Measurements from ENCODE around the gene USF2. TPM values are rescaled to one million over a fixed set of nuclear protein-coding genes. Genes with fewer than 3 reads are reported as not detected.

USF2 gene
- total and polyA plus RNA-seq, 2 of the 4 experiments (the other 2 are of a cell fraction), result 21.3 to 65.6 TPM

DNA sequence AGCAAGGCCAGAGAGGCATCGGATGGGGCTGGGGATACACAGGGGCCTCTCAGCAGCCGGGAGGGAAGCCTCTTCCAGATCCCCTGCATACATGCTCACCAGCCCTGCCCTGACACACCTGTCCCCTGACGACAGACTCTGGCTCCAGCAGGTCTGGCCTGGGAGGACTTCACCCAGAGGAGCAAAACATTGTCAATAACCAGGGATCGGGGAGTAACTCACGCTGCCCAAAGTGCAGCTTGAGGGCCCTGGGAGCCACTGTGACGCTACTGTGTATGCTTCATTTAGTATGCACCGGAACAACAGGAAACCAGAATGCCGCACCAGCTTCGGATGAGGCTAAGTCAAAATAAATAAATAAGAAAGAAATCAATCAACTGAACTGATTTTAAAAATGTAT, 47.8 kb downstream of the USF2 start:
- H3K4me1 ChIP-seq (ENCODE audit: control insufficient read depth, insufficient read depth, low read length), result peaks cover 5% of the 10 kb centered on the region
- no peak overlapping the region for H3K4me2 ChIP-seq (ENCODE audit: low read depth, low read length)
- no peak overlapping the region for H4K5ac ChIP-seq (ENCODE audit: low read depth, low read length)
- dilution Hi-C loops (cut with HindIII; ENCODE audit: low sequenced_read_pairs, unreplicated experiment) (no loop called here), in situ Hi-C loops (cut with MboI; ENCODE audit: low sequenced_read_pairs) (no loop called here), intact Hi-C loops (cut with micrococcal nuclease) (no loop called here)
- CTCF ChIA-PET, result no interaction called here
- no CpG with 5 or more reads among the region's 9 CpGs for WGBS, 2 experiments (ENCODE audit: extremely low coverage in 2 of 2, insufficient read length in 1 of 2)
- no peak overlapping the region for H3K18ac ChIP-seq (ENCODE audit: low read depth, low read length)
- H3K56ac ChIP-seq (ENCODE audit: extremely low read depth, insufficient read depth, low read length), result no peak overlapping the region
- no peak overlapping the region for H3K9ac ChIP-seq (ENCODE audit: low read depth, low read length)
- H3K27me3 ChIP-seq (ENCODE audit: control insufficient read depth, insufficient read depth, low read length), result no peaks in the 10 kb centered on the region; the same call in 1 of the 2 replicates
- H3K23ac ChIP-seq (ENCODE audit: low read depth, low read length), result no peak overlapping the region
- no peaks in the 10 kb centered on the region for H4K20me1 ChIP-seq (ENCODE audit: insufficient read depth, low read length)
- H3K27ac ChIP-seq (ENCODE audit: insufficient read depth, low read length), result no peak overlapping the region
- H3K4ac ChIP-seq (ENCODE audit: low read depth, low read length), result no peak overlapping the region
- POLR2A ChIA-PET (ENCODE audit: unreplicated experiment), result no interaction called here
- H2AFZ ChIP-seq (replicated peaks; ENCODE audit: low read length, poor library complexity), result no peak overlapping the region
- TF ChIP-seq CEBPB (IDR thresholded peaks at IDR 0.05; ENCODE audit: low read depth, low read length), result no peak
- TF ChIP-seq MXI1 (IDR thresholded peaks at IDR 0.05; ENCODE audit: borderline replicate concordance, low read depth, low read length), result no peak
- TF ChIP-seq, protein P1, sequence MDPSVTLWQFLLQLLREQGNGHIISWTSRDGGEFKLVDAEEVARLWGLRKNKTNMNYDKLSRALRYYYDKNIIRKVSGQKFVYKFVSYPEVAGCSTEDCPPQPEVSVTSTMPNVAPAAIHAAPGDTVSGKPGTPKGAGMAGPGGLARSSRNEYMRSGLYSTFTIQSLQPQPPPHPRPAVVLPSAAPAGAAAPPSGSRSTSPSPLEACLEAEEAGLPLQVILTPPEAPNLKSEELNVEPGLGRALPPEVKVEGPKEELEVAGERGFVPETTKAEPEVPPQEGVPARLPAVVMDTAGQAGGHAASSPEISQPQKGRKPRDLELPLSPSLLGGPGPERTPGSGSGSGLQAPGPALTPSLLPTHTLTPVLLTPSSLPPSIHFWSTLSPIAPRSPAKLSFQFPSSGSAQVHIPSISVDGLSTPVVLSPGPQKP (IDR thresholded peaks at IDR 0.05; ENCODE audit: borderline replicate concordance, low read depth, low read length), result no peak
- no peak for TF ChIP-seq MAZ (IDR thresholded peaks at IDR 0.05; ENCODE audit: borderline replicate concordance, low read depth, low read length)
- no peak for TF ChIP-seq RAD21 (IDR thresholded peaks at IDR 0.05; ENCODE audit: low read length)
- TF ChIP-seq SMC3 (IDR thresholded peaks at IDR 0.05; ENCODE audit: low read depth, low read length), result no peak
- H2BK120ac ChIP-seq (ENCODE audit: low read depth, low read length), result no peak overlapping the region
- no peak overlapping the region for H2AK9ac ChIP-seq (replicated peaks; ENCODE audit: low read depth, low read length, poor library complexity)
- H4K8ac ChIP-seq (ENCODE audit: low read depth in 2 of 2, low read length in 2 of 2), result no peak overlapping the region
- H2BK5ac ChIP-seq (ENCODE audit: low read depth, low read length, poor library complexity, severe bottlenecking), result no peak overlapping the region
- no peak overlapping the region for H3K14ac ChIP-seq (replicated peaks; ENCODE audit: low read depth, low read length)
- H3K9me1 ChIP-seq (ENCODE audit: insufficient read depth, low read length), result 0 out of 2 replicates have a peak, but pooled peaks cover 5% of the 10 kb centered on the region
- no peaks in the 10 kb centered on the region for H3K9me3 ChIP-seq (ENCODE audit: control insufficient read depth, insufficient read depth, low read length)
- no peak for DNase-seq
- no peak for ATAC-seq (ENCODE audit: low read depth)
- H4K91ac ChIP-seq (ENCODE audit: insufficient read depth, low read depth, low read length), result no peak overlapping the region
- H2AK5ac ChIP-seq (ENCODE audit: low read depth, low read length), result no peak overlapping the region
- no peaks in the 10 kb centered on the region for H3K79me1 ChIP-seq (ENCODE audit: low read depth in 1 of 2, low read length in 2 of 2)
- H3K4me3 ChIP-seq (ENCODE audit: insufficient read depth, low read depth, low read length), result no peak overlapping the region
- no peaks in the 10 kb centered on the region for H3K36me3 ChIP-seq (ENCODE audit: control insufficient read depth, insufficient read depth, low read length)
- H2BK20ac ChIP-seq (ENCODE audit: low read depth, low read length), result no peak overlapping the region
- BruUV-seq (replicated peaks), result no TSS peak
- H2BK15ac ChIP-seq (ENCODE audit: low read depth, low read length), result no peak overlapping the region

All from IMR-90 (cell line).